ENCODE data around the gene ZC3H10.
A peak's percentile ranks its signal among the peaks of the same experiment; 100 is the strongest.
"Not testable (repeated sequence)": the region's sequence is repeated elsewhere in the genome, so short reads cannot be mapped to it uniquely, and the experiment has no call there.

ZC3H10 gene

GRCh38 chr12:56156464-56157200 is 38.6 kb downstream of the ZC3H10 start:
- DNase-seq: not testable (repeated sequence)

GRCh38 chr12:56157201-56158028 is 39.3 kb downstream of the ZC3H10 start:
- peak; percentile 67 for DNase-seq

- DNase-seq: peak; percentile 96
Measured at GRCh38 chr12:56158029-56158925, 40.2 kb downstream of the ZC3H10 start, which contains the start of gene MYL6. MYL6 (plus strand) TSS chr12:56158359; CDS start chr12:56158402, 43 bp downstream.

GRCh38 chr12:56158926-56159461 is 40.9 kb downstream of the ZC3H10 start:
- DNase-seq: peak; percentile 20

GRCh38 chr12:56159482-56160192 is 41.6 kb downstream of the ZC3H10 start:
- DNase-seq: no peak

GRCh38 chr12:56160193-56160763 is 42.2 kb downstream of the ZC3H10 start:
- no peak for DNase-seq

GRCh38 chr12:56160894-56161689 is 43.0 kb downstream of the ZC3H10 start:
- no peak for DNase-seq

- DNase-seq: no peak
Measured at GRCh38 chr12:56161690-56162351, 43.8 kb downstream of the ZC3H10 start.

- DNase-seq: no peak
Measured at GRCh38 chr12:56162468-56163290, 44.6 kb downstream of the ZC3H10 start.

GRCh38 chr12:56163533-56164344 is 45.7 kb downstream of the ZC3H10 start:
- no peak for DNase-seq

GRCh38 chr12:56164345-56164729 is 46.3 kb downstream of the ZC3H10 start:
- DNase-seq: no peak

- no peak for DNase-seq
Measured at GRCh38 chr12:56165369-56165768, 47.3 kb downstream of the ZC3H10 start.

- no peak for DNase-seq
Measured at GRCh38 chr12:56169229-56169759, 51.2 kb downstream of the ZC3H10 start.

- no peak for DNase-seq
Measured at GRCh38 chr12:56172839-56173238, 54.8 kb downstream of the ZC3H10 start.

Measured in NCI-H446 treated with DMSO at 0.1 percent for 48 hours (cell line).